ENCODE measurements around the gene RAB33B.

RAB33B gene

GRCh38 chr4:139457318-139457717 lies 3.4 kb downstream of the RAB33B start:
- TF ChIP-seq FOXM1 (IDR thresholded peaks at IDR 0.05; ENCODE audit: borderline replicate concordance, low read depth) (no peak), YY1 (IDR thresholded peaks at IDR 0.05; ENCODE audit: low read depth) (no peak), USF1 (IDR thresholded peaks at IDR 0.05) (no peak), EP300 (IDR thresholded peaks at IDR 0.05; ENCODE audit: borderline replicate concordance) (no peak), TCF12 (IDR thresholded peaks at IDR 0.05; ENCODE audit: low read depth) (no peak), ZBTB7A (IDR thresholded peaks at IDR 0.05; ENCODE audit: low read depth) (no peak), CEBPB (IDR thresholded peaks at IDR 0.05) (no peak), NFIC (IDR thresholded peaks at IDR 0.05) (no peak), EGR1 (IDR thresholded peaks at IDR 0.05) (no peak), REST (IDR thresholded peaks at IDR 0.05; ENCODE audit: low read depth) (no peak), CREB1 (IDR thresholded peaks at IDR 0.05; ENCODE audit: low read depth) (no peak), TEAD4 (IDR thresholded peaks at IDR 0.05) (no peak)
- TF ChIP-seq, protein P1, sequence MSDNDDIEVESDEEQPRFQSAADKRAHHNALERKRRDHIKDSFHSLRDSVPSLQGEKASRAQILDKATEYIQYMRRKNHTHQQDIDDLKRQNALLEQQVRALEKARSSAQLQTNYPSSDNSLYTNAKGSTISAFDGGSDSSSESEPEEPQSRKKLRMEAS (IDR thresholded peaks at IDR 0.05), result no peak

GRCh38 chr4:139458543-139458942 lies 4.6 kb downstream of the RAB33B start:
- TF ChIP-seq, protein P1 (IDR thresholded peaks at IDR 0.05), result no peak
- TF ChIP-seq REST (IDR thresholded peaks at IDR 0.05; ENCODE audit: low read depth) (no peak), EGR1 (IDR thresholded peaks at IDR 0.05) (no peak), YY1 (IDR thresholded peaks at IDR 0.05; ENCODE audit: low read depth) (no peak), TCF12 (IDR thresholded peaks at IDR 0.05; ENCODE audit: low read depth) (no peak), USF1 (IDR thresholded peaks at IDR 0.05) (no peak)

- no peak for TF ChIP-seq USF1 (IDR thresholded peaks at IDR 0.05)
- TF ChIP-seq ZBTB7A (IDR thresholded peaks at IDR 0.05; ENCODE audit: low read depth), result no peak
- TF ChIP-seq REST (IDR thresholded peaks at IDR 0.05; ENCODE audit: low read depth), result no peak
- no peak for TF ChIP-seq RAD21 (IDR thresholded peaks at IDR 0.05; ENCODE audit: low read depth)
Observed at GRCh38 chr4:139458999-139459398, 5.1 kb downstream of the RAB33B start.

GRCh38 chr4:139460565-139460964 lies 6.6 kb downstream of the RAB33B start:
- TF ChIP-seq USF1 (IDR thresholded peaks at IDR 0.05) (no peak), RAD21 (IDR thresholded peaks at IDR 0.05; ENCODE audit: low read depth) (no peak), TCF12 (IDR thresholded peaks at IDR 0.05; ENCODE audit: low read depth) (no peak), FOXM1 (IDR thresholded peaks at IDR 0.05; ENCODE audit: borderline replicate concordance, low read depth) (no peak), TEAD4 (IDR thresholded peaks at IDR 0.05) (no peak), REST (IDR thresholded peaks at IDR 0.05; ENCODE audit: low read depth) (no peak), EP300 (IDR thresholded peaks at IDR 0.05; ENCODE audit: borderline replicate concordance) (no peak)
